ENCODE data around the gene TOX4. TPM values are rescaled to one million over a fixed set of nuclear protein-coding genes. Genes with fewer than 3 reads are reported as not detected.
A peak's percentile ranks its signal among the peaks of the same experiment; 100 is the strongest.

The TOX4 gene
- total and polyA plus RNA-seq, 9 donors: 21.8 to 75.3 (median 64.4) TPM

- WGBS, 3 donors: 63 to 77% (median 64%) methylated on average over 2 of the region's 2 CpGs
- no peak for TF ChIP-seq POLR2A (IDR thresholded peaks at IDR 0.05)
- TF ChIP-seq EP300 (IDR thresholded peaks at IDR 0.05): no peak
- TF ChIP-seq, protein P1, sequence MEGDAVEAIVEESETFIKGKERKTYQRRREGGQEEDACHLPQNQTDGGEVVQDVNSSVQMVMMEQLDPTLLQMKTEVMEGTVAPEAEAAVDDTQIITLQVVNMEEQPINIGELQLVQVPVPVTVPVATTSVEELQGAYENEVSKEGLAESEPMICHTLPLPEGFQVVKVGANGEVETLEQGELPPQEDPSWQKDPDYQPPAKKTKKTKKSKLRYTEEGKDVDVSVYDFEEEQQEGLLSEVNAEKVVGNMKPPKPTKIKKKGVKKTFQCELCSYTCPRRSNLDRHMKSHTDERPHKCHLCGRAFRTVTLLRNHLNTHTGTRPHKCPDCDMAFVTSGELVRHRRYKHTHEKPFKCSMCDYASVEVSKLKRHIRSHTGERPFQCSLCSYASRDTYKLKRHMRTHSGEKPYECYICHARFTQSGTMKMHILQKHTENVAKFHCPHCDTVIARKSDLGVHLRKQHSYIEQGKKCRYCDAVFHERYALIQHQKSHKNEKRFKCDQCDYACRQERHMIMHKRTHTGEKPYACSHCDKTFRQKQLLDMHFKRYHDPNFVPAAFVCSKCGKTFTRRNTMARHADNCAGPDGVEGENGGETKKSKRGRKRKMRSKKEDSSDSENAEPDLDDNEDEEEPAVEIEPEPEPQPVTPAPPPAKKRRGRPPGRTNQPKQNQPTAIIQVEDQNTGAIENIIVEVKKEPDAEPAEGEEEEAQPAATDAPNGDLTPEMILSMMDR (IDR thresholded peaks at IDR 0.05): no peak
- Histone ChIP-seq H3K4me3 (no peak overlapping the region), H3K27me3 (no peaks in the 10 kb centered on the region), H3K9me3 (no peaks in the 10 kb centered on the region), H3K27ac (no peak overlapping the region), H3K4me1 (ENCODE audit: insufficient read depth) (no peaks in the 10 kb centered on the region), H3K36me3 (no peaks in the 10 kb centered on the region)
- intact Hi-C loops (cut with DNase I): no loop called here
- DNase-seq: no peak
These were observed 19.5 kb downstream of the TOX4 start for GRCh38 chr14:21496453-21496852.

GRCh38 chr14:21498540-21499526 is 21.8 kb downstream of the TOX4 start:
- no peak overlapping the region for H3K27ac ChIP-seq
- intact Hi-C loops (cut with DNase I): no loop called here
- no peak for DNase-seq

GRCh38 chr14:21501568-21501967 is 24.6 kb downstream of the TOX4 start:
- H3K4me1 ChIP-seq (ENCODE audit: insufficient read depth): no peaks in the 10 kb centered on the region
- 88 to 89% (median 89%) methylated on average over 5 of the region's 5 CpGs for WGBS, 3 donors
- no peak overlapping the region for H3K4me3 ChIP-seq
- TF ChIP-seq EP300 (IDR thresholded peaks at IDR 0.05) (no peak), POLR2A (IDR thresholded peaks at IDR 0.05) (no peak)
- TF ChIP-seq, protein P1 (IDR thresholded peaks at IDR 0.05): no peak
- H3K27ac ChIP-seq: no peak overlapping the region
- H3K27me3 ChIP-seq: no peaks in the 10 kb centered on the region
- intact Hi-C loops (cut with DNase I): no loop called here
- H3K9me3 ChIP-seq: no peaks in the 10 kb centered on the region
- H3K36me3 ChIP-seq: no peaks in the 10 kb centered on the region
- DNase-seq: no peak

More at GRCh38 chr14:21498540-21499526, 21.8 kb downstream of the TOX4 start:
- no peaks in the 10 kb centered on the region for H3K27me3 ChIP-seq
- WGBS, 3 donors: 60 to 62% (median 61%) methylated on average over 5 of the region's 5 CpGs
- no peak for TF ChIP-seq POLR2A (IDR thresholded peaks at IDR 0.05)
- TF ChIP-seq EP300 (IDR thresholded peaks at IDR 0.05): no peak
- TF ChIP-seq, protein P1 (IDR thresholded peaks at IDR 0.05): peak in 1 of 3 donors; percentile 20
- no peaks in the 10 kb centered on the region for H3K36me3 ChIP-seq
- H3K9me3 ChIP-seq: no peaks in the 10 kb centered on the region
- H3K4me1 ChIP-seq (ENCODE audit: insufficient read depth): no peaks in the 10 kb centered on the region
- H3K4me3 ChIP-seq: no peak overlapping the region

- TF ChIP-seq, protein P1 (IDR thresholded peaks at IDR 0.05): no peak
- TF ChIP-seq EP300 (IDR thresholded peaks at IDR 0.05) (no peak), POLR2A (IDR thresholded peaks at IDR 0.05) (no peak)
- Histone ChIP-seq H3K4me1 (ENCODE audit: insufficient read depth) (peaks cover 2% of the 10 kb centered on the region), H3K27ac (no peak overlapping the region), H3K27me3 (no peaks in the 10 kb centered on the region), H3K36me3 (no peaks in the 10 kb centered on the region), H3K4me3 (no peak overlapping the region), H3K9me3 (no peaks in the 10 kb centered on the region)
- intact Hi-C loops (cut with DNase I): no loop called here
- 70 to 84% (median 83%) methylated on average over 4 of the region's 4 CpGs for WGBS, 3 donors
- DNase-seq: no peak
These were observed 26.4 kb downstream of the TOX4 start for GRCh38 chr14:21503376-21503775.

All from ovary (tissue), 9 donors.